Suprapubic skin (tissue), 4 donors: ENCODE results near the gene LRPAP1.

Experiments
- CTCF ChIP-seq, 2 donors: fragments of 200-600 bp in 1 of 2; fragments of 450-650 bp in 1 of 2; sonication (generic) in 1 of 2; IDR thresholded peaks; one replicate each; pipeline ENCODE4 v1.5.1; 2016 to 2019; ENCODE audit warnings: antibody characterized with exemption in 2 of 2, mild to moderate bottlenecking in 1 of 2, moderate library complexity in 1 of 2
- EP300 ChIP-seq: sonication (generic); formaldehyde crosslinking; IDR thresholded peaks from one replicate; pipeline ENCODE4 v1.6.1; 2017; ENCODE audit warnings: antibody characterized with exemption
- POLR2A ChIP-seq, 2 donors: fragments of 450-650 bp; IDR thresholded peaks; one replicate each; pipeline ENCODE4 v1.6.1; 2017; ENCODE audit warnings: antibody characterized with exemption in 2 of 2, mild to moderate bottlenecking in 2 of 2, moderate library complexity in 2 of 2
- POLR2AphosphoS5 ChIP-seq, 3 donors: sonication (generic); formaldehyde crosslinking; IDR thresholded peaks; one replicate each; pipeline ENCODE4 v1.6.1; 2017; ENCODE audit warnings: antibody characterized with exemption in 3 of 3

DNA sequence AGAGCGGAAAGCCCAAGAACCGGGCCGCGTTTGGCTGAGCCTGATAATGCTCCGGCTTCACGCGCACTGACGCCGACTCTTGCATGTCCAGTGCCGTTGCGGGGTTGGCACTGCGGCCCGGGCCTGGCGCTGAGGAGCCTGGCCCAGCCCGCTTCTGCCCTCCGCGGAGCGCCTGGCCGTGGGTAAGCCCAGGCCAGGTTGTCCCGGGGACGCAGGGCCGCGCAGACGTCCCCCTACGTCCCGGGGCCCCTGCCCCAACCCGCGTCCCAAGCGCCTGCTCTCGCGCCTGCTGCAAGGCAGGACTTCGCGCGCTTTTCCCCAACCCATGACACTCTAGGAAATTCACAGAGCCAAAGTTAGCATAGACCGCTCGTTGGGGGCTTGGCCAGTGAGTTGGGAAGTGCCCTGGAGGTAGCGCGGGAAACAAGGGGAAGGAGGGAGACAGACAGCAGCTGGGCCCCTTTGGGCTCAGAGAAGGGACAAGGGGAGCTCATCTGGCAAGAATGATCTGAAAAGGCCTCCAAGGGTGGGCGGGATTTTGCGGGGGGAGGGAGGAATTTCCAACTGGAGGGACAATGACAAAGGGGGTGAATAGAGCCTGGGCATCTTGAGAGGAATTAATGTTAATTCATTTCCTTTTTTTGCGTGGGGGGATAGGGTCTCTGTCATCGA, 665 bp upstream of the LRPAP1 start:
- TF ChIP-seq CTCF (IDR thresholded peaks at IDR 0.05) (no peak), POLR2AphosphoS5 (IDR thresholded peaks at IDR 0.05) (no peak), POLR2A (IDR thresholded peaks at IDR 0.05) (no peak), EP300 (no peak)
